ENCODE measurements around the gene CHST1.

CHST1 gene, protein sequence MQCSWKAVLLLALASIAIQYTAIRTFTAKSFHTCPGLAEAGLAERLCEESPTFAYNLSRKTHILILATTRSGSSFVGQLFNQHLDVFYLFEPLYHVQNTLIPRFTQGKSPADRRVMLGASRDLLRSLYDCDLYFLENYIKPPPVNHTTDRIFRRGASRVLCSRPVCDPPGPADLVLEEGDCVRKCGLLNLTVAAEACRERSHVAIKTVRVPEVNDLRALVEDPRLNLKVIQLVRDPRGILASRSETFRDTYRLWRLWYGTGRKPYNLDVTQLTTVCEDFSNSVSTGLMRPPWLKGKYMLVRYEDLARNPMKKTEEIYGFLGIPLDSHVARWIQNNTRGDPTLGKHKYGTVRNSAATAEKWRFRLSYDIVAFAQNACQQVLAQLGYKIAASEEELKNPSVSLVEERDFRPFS

GRCh38 chr11:45665206-45665932, at the start of gene CHST1:
Gene CHST1, minus strand, starts transcription at chr11:45665622. Its CDS starts 14,699 bp downstream, at chr11:45650923.
- TF ChIP-seq GATA2 (IDR thresholded peaks at IDR 0.05; ENCODE audit: low read depth, low read length) (no peak), GATA3 (IDR thresholded peaks at IDR 0.05; ENCODE audit: low read depth, low read length) (no peak)

GRCh38 chr11:45713573-45713972, 48.2 kb upstream of the CHST1 start:
- TF ChIP-seq GATA3 (IDR thresholded peaks at IDR 0.05; ENCODE audit: low read depth, low read length) (no peak), GATA2 (IDR thresholded peaks at IDR 0.05; ENCODE audit: low read depth, low read length) (no peak)

GRCh38 chr11:45710561-45710960, 45.1 kb upstream of the CHST1 start:
- TF ChIP-seq GATA3 (IDR thresholded peaks at IDR 0.05; ENCODE audit: low read depth, low read length) (no peak), GATA2 (IDR thresholded peaks at IDR 0.05; ENCODE audit: low read depth, low read length) (no peak)

DNA sequence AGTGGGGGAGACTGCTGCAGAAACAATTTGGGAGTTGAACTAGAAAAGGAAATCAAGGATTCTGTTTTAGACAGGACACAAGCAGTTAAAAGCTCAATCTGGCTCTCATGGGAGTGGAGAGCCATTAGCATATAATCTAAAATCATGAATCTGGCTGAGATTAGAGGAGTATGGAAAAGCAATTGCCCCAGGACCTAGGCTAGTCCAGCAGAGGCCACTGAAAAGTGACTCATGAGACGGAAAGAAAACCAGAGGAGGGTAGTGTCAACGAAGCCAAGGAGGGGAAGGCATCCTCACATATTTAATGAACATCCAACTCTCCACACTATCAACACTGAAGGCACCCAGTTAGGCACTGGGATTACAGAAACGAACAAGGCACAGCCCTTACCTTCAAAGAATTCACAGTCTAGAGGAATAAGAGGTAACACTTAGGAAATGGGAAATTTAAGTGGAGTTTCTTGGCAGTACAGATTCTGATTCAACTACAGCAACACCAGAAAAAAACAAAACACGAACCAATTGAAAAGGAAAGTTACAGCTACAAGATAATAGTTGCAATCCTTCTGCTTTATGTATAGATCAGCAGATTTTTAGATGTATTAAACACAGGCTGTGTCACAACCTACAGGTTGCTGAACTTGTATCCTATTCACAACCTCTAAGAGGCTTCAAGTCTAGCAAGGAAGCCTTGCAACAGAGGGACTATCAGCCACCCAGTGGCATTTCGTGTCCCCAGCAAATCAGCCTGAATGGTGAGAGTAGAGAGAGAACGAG, 43.7 kb upstream of the CHST1 start:
- TF ChIP-seq GATA3 (IDR thresholded peaks at IDR 0.05; ENCODE audit: low read depth, low read length) = no peak
- TF ChIP-seq GATA2 (IDR thresholded peaks at IDR 0.05; ENCODE audit: low read depth, low read length) = no peak

DNA sequence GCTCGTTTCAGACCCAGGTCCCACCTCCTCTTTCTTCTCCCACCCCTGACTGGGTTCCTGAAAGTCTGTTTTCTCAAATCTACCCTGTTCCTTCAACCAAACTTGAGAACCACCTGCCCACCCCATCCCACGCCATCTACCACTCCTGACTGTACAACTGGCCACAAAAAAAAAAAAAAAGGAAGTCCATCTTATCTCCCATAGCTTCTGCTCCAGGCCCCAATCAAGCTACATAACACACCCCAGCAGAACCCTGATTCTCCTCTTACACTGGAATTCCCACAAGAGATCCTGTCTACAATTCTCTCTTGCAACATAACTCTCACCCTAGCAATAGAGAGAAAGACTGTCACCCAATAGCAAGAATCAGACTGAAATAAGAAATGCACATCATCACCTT, 39.2 kb upstream of the CHST1 start:
- TF ChIP-seq GATA2 (IDR thresholded peaks at IDR 0.05; ENCODE audit: low read depth, low read length) (no peak), GATA3 (IDR thresholded peaks at IDR 0.05; ENCODE audit: low read depth, low read length) (no peak)

DNA sequence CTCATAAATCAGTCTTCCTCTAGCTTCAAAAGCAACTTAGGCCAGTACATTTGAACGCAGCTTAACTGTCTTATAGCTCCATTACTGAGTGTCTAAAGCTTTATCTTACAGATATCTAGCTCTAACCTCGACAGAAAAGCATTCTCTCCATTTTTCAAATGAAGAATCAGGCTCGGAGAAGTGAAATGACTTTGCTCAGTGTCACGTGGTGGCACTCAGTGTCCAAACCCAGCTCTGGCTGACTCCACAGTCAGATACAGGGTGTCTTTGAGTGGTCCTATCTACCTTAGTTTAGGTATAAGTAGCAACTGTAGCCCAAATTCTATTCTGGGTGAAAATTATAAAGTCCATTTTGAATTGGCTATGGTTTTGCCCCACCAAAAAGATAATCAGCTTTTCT, 38.7 kb upstream of the CHST1 start:
- TF ChIP-seq GATA3 (IDR thresholded peaks at IDR 0.05; ENCODE audit: low read depth, low read length) (no peak), GATA2 (IDR thresholded peaks at IDR 0.05; ENCODE audit: low read depth, low read length) (no peak)

- no peak for TF ChIP-seq GATA3 (IDR thresholded peaks at IDR 0.05; ENCODE audit: low read depth, low read length)
- TF ChIP-seq GATA2 (IDR thresholded peaks at IDR 0.05; ENCODE audit: low read depth, low read length) = no peak
These were observed 37.1 kb upstream of the CHST1 start for GRCh38 chr11:45702511-45702910.

DNA sequence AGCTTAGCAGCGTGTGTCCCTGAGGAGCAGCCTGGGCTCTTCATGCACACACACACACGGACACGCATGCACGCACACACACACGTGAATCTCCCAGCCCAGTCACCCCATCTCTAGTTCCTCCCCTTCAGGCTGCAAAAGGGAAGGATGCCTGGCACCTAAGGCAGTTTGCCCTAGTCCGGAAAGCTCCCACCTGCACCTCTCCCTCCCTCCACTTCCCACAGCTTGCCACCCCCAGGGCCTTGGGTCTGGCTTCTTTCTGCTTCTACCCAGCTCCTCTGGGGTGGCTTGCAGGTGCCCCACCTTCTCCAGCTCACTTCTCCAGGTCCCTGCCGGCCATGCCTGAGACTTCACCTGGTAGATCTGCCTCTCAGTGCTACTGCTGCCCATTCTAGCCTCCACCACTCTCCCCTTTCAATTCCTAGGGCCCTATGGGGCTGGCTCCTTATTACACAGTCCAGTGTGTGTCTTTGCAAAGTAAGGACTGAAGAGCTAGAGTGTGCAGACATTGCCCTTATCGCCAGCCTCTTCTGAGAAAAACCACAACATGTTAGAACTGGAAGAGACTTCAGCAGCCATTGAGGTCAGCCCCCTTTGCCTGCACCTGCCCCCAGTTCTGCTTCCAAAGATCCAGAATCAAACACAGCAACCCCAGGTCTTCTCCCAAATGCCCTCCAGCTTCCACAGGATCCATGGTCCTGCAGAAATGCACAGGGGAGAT, 33.5 kb upstream of the CHST1 start:
- TF ChIP-seq GATA3 (IDR thresholded peaks at IDR 0.05; ENCODE audit: low read depth, low read length) (no peak), GATA2 (IDR thresholded peaks at IDR 0.05; ENCODE audit: low read depth, low read length) (no peak)

DNA sequence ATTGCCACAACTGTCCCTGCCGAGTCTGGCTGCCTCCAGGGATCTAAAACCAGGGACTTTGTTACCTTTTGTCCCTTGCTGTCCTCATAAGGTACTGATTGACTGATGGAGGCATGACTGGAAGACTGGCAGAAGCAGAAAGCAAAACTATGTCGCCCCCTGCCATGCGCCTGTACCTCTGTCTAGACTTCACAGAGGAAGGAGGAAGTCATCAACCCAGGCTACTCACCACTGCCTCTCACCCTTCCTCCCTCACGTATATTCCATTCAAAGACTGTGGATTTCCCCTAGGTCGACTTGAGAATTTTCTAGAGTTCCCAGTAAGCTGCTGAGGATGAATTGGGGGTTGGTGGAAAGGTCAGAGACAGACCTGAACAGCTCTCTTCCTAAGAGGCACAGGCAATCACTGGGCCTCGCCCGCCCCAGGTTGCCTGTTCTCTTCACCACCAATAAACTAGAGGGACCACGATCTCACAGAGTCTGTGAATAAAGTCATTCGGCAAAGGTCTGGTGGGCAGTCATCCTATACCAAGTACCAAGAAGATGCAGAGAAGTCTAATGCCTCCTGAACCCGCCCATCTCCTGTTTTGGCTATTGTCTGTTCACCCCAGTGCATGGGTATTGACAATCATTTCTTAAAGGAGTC, 27.5 kb upstream of the CHST1 start:
- TF ChIP-seq GATA2 (IDR thresholded peaks at IDR 0.05; ENCODE audit: low read depth, low read length) (no peak), GATA3 (IDR thresholded peaks at IDR 0.05; ENCODE audit: low read depth, low read length) (no peak)

DNA sequence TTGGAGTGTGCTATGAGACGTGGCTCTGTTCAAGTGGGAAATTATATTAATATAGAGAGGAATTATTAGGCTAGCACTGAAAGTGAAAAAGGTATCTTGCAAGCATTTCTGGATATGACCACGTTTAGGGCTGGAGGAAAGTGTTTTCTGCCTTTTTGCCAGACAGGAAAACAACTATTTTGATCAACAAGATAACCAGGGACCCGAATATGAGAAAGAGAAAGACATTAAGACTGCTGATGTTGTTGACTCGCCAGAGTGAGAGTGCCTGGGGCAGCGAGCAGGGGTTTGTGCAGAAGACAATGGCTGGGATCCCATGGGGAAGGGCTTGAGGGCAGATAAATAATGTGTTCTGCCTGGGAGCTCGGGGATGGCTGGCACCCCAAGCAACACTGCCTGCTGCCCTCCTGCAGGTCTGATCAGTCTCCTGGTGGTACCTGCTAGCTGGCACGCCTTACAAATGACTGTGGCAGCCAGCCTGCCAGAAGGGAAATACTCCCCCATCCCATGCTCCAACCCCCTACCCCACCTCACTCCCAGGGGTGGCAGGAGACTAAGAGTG, 23.1 kb upstream of the CHST1 start:
- 0 out of 2 replicates have a peak, but pooled peaks have one; percentile 25 for TF ChIP-seq GATA3 (IDR thresholded peaks at IDR 0.05; ENCODE audit: low read depth, low read length)
- peak; percentile 76 for TF ChIP-seq GATA2 (IDR thresholded peaks at IDR 0.05; ENCODE audit: low read depth, low read length)

DNA sequence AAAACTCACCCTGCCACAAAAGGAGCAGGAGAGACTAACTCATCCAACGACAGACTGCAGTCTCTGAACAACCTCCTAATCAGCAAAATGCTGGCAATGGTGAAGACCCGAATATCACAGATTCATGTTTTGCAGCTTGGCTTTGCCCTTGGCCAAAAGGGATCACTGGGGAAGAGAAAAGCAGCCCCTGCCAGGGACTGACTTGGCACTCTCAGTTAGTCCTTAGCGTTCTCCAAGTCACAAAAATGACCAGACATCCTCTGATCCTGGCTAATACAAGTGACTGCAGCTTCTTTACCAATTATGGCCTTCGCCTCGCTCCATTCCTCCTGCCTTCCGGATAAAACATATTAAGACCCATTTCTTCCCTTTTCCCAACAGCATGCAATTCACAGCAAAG, 22.4 kb upstream of the CHST1 start:
- TF ChIP-seq GATA2 (IDR thresholded peaks at IDR 0.05; ENCODE audit: low read depth, low read length) (no peak), GATA3 (IDR thresholded peaks at IDR 0.05; ENCODE audit: low read depth, low read length) (no peak)

DNA sequence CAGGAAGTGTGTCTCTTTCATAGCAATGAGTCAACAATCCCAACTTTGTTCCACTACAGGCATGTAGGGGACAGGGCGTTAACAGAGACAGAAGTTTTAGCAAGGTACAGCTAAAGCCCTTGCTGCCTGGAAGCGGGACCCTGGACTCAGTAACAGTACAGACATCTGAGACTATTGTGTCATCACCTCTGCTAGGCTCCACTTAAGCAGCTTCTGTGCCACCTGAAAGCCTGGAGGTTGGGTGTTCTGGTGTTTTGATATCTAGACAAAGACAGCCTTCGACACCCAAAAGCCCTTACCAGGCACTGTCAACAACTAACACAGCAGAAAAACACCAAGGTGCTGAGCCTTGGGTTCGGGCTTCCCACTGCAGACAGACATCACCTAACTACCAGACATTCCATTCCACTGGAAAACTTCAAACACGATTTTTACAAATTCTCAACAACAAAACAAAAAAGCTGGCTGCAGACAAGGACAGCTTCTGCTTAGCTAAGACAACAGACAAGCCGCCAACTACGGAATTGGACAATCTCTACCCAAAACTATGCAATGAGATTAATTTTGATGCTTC, 20.6 kb upstream of the CHST1 start:
- TF ChIP-seq GATA3 (IDR thresholded peaks at IDR 0.05; ENCODE audit: low read depth, low read length) (no peak), GATA2 (IDR thresholded peaks at IDR 0.05; ENCODE audit: low read depth, low read length) (no peak)
